HCT116 (cell line): ENCODE results near the gene YIPF4. TPM values are rescaled to one million over a fixed set of nuclear protein-coding genes. Genes with fewer than 3 reads are reported as not detected.

Experiments
- ATAC-seq: fragments of 200-7000 bp; cut with Tn5 transposase; 2 replicates; pipeline ENCODE4 v1.9.1; 2020; ENCODE audit warnings: mild to moderate bottlenecking, moderate library complexity
- BruUV-seq: library from RNA; stranded (reverse); fragments of 400-500 nt; replicated peaks from 2 replicates; lab custom pipeline; 2021; lab: Mats Ljungman, UMichigan
- CTCF ChIA-PET: fragments of 300-600 bp; sonication (Branson Sonifier 250); formaldehyde crosslinking; loops from one replicate; lab custom pipeline; 2021; ENCODE audit warnings: antibody characterized with exemption; lab: Charles Lee
- POLR2A ChIA-PET: fragments of 300-600, 350-600 bp; sonication (Branson Sonifier 250); formaldehyde crosslinking; loops from one replicate; lab custom pipeline; 2021; ENCODE audit warnings: antibody characterized with exemption; lab: Charles Lee
- RAD21 ChIA-PET, 2 experiments: fragments of 300-600 bp; sonication (Branson Sonifier 250); formaldehyde crosslinking; loops; one replicate each; lab custom pipeline; 2023; ENCODE audit warnings: low total read pairs in 2 of 2; ENCODE audit not compliant: uncharacterized antibody in 2 of 2, unreplicated experiment in 2 of 2, low non-redundant PET in 1 of 2; lab: Charles Lee
- DNase-seq: peaks from one replicate; pipeline ENCODE4 v3.0.0-alpha.2; 2010; ENCODE audit warnings: low read depth, low spot score
- H2AFZ ChIP-seq: fragments of 200-600 bp; shearing (Covaris generic), sonication (generic); 2 replicates; pipeline ENCODE4 v1.6.1; 2017; ENCODE audit warnings: low read depth, mixed run types, mixed read lengths, antibody characterized with exemption, low read length; ENCODE audit not compliant: poor library complexity, severe bottlenecking
- H3K27ac ChIP-seq: 2 replicates; pipeline ENCODE4 v1.5.1; 2012; ENCODE audit warnings: low read depth, low read length
- H3K27me3 ChIP-seq: fragments of 200-600 bp; sonication (generic); 2 replicates; pipeline ENCODE4 v1.6.1; 2016; ENCODE audit warnings: mixed run types, low read length, mixed read lengths; ENCODE audit not compliant: insufficient read depth
- H3K36me3 ChIP-seq, 2 experiments: fragments of 200-500 bp in 1 of 2; fragments of 200-600 bp in 1 of 2; sonication (Bioruptor generic) in 1 of 2; sonication (generic) in 1 of 2; 2 replicates each; pipeline versions ENCODE4 v1.5.1 to v1.6.1; 2014 to 2016; ENCODE audit warnings: low read length in 2 of 2, inconsistent platforms in 1 of 2, mixed read lengths in 1 of 2, mixed run types in 1 of 2; ENCODE audit not compliant: insufficient read depth in 2 of 2, control insufficient read depth in 1 of 2
- H3K4me1 ChIP-seq, 2 experiments: fragments of 200-600 bp in 1 of 2; sonication (generic) in 1 of 2; 2 replicates each; pipeline versions ENCODE4 v1.5.1 to v1.6.1; 2012 to 2017; ENCODE audit warnings: low read length in 2 of 2, inconsistent platforms in 1 of 2, mild to moderate bottlenecking in 1 of 2, mixed read lengths in 1 of 2, mixed run types in 1 of 2, moderate library complexity in 1 of 2; ENCODE audit not compliant: insufficient read depth in 2 of 2, control insufficient read depth in 1 of 2
- H3K4me2 ChIP-seq: fragments of 200-600 bp; sonication (generic); 2 replicates; pipeline ENCODE4 v1.6.1; 2017; ENCODE audit warnings: mixed run types, low read length, mixed read lengths
- H3K4me3 ChIP-seq, 2 experiments: fragments of 200-600 bp in 1 of 2; sonication (generic) in 1 of 2; replicated peaks in 1 of 2; 2 replicates each; pipeline ENCODE4 v1.5.1; 2011 to 2016; ENCODE audit warnings: low read length in 2 of 2, control low read depth in 1 of 2, low read depth in 1 of 2, mild to moderate bottlenecking in 1 of 2, mixed read lengths in 1 of 2, mixed run types in 1 of 2
- H3K79me2 ChIP-seq: fragments of 200-600 bp; sonication (generic); 2 replicates; pipeline ENCODE4 v1.6.1; 2017; ENCODE audit warnings: mild to moderate bottlenecking, mixed run types, low read length, moderate library complexity, mixed read lengths; ENCODE audit not compliant: insufficient read depth
- H3K9ac ChIP-seq: fragments of 200-600 bp; sonication (generic); 2 replicates; pipeline ENCODE4 v1.6.1; 2016; ENCODE audit warnings: low read length, mixed read lengths
- H3K9me2 ChIP-seq: fragments of 200-600 bp; sonication (generic), shearing (Covaris generic); 2 replicates; pipeline ENCODE4 v1.6.1; 2017; ENCODE audit warnings: mixed run types, mild to moderate bottlenecking, moderate library complexity; ENCODE audit not compliant: insufficient read depth
- H3K9me3 ChIP-seq, 2 experiments: fragments of 200-500 bp in 1 of 2; fragments of 200-600 bp in 1 of 2; sonication (Bioruptor generic) in 1 of 2; sonication (generic) in 1 of 2; 2 replicates each; pipeline ENCODE4 v1.6.1; 2014 to 2017; ENCODE audit warnings: low read length in 2 of 2, mixed read lengths in 2 of 2, inconsistent platforms in 1 of 2, low read depth in 1 of 2, mild to moderate bottlenecking in 1 of 2, mixed run types in 1 of 2, moderate library complexity in 1 of 2; ENCODE audit not compliant: control insufficient read depth in 1 of 2, insufficient read depth in 1 of 2
- H4K20me1 ChIP-seq: fragments of 200-600 bp; sonication (generic), shearing (Covaris generic); 2 replicates; pipeline ENCODE4 v1.6.1; 2017; ENCODE audit warnings: mixed run types, mild to moderate bottlenecking, moderate library complexity; ENCODE audit not compliant: insufficient read depth
- ATF3 ChIP-seq: IDR thresholded peaks from 2 replicates; pipeline ENCODE4 v1.6.1; 2012
- CBX3 ChIP-seq: IDR thresholded peaks from 2 replicates; pipeline ENCODE4 v1.6.1; 2012; ENCODE audit warnings: low read depth
- CTCF ChIP-seq, 3 experiments: fragments of 200-600 bp in 1 of 3; sonication (generic) in 1 of 3; IDR thresholded peaks in 2 of 3; conservative IDR thresholded peaks in 1 of 3; 2 replicates each; pipeline ENCODE4 v1.5.1; 2012 to 2017; ENCODE audit warnings: low read depth in 2 of 3, low read length in 2 of 3, antibody characterized with exemption in 1 of 3, borderline replicate concordance in 1 of 3, control low read depth in 1 of 3, mild to moderate bottlenecking in 1 of 3, mixed read lengths in 1 of 3, mixed run types in 1 of 3, moderate library complexity in 1 of 3; ENCODE audit not compliant: insufficient read depth in 1 of 3
- ELF1 ChIP-seq: IDR thresholded peaks from 2 replicates; pipeline ENCODE4 v1.6.1; 2012; ENCODE audit warnings: low read depth, borderline replicate concordance
- EZH2 ChIP-seq: fragments of 200-600 bp; sonication (generic); IDR thresholded peaks from 2 replicates; pipeline ENCODE4 v1.6.1; 2017; ENCODE audit warnings: antibody characterized with exemption, mixed run types
- EZH2phosphoT487 ChIP-seq: fragments of 200-600 bp; IDR thresholded peaks from 2 replicates; pipeline ENCODE4 v1.6.1; 2018; ENCODE audit warnings: antibody characterized with exemption, borderline replicate concordance
- FOSL1 ChIP-seq: IDR thresholded peaks from 2 replicates; pipeline ENCODE4 v1.6.1; 2012; ENCODE audit warnings: low read depth
- JUND ChIP-seq: IDR thresholded peaks from 2 replicates; pipeline ENCODE4 v1.6.1; 2012
- MAX ChIP-seq: IDR thresholded peaks from 2 replicates; pipeline ENCODE4 v1.6.1; 2012
- POLR2A ChIP-seq: IDR thresholded peaks from 2 replicates; pipeline ENCODE4 v1.7.0; 2011; ENCODE audit warnings: borderline replicate concordance; ENCODE audit not compliant: insufficient read depth, insufficient read length; ENCODE audit errors: extremely low read depth
- RAD21 ChIP-seq: IDR thresholded peaks from 2 replicates; pipeline ENCODE4 v1.6.1; 2012; ENCODE audit warnings: low read depth, mild to moderate bottlenecking
- SIN3A ChIP-seq: IDR thresholded peaks from 2 replicates; pipeline ENCODE4 v1.6.1; 2012; ENCODE audit warnings: low read depth
- SP1 ChIP-seq: IDR thresholded peaks from 2 replicates; pipeline ENCODE4 v1.6.1; 2012; ENCODE audit warnings: low read depth
- SRF ChIP-seq: IDR thresholded peaks from 2 replicates; pipeline ENCODE4 v1.6.1; 2012; ENCODE audit warnings: low read depth
- TCF7L2 ChIP-seq: IDR thresholded peaks from 2 replicates; pipeline ENCODE4 v1.7.0; 2011; ENCODE audit warnings: borderline replicate concordance, inconsistent platforms; ENCODE audit not compliant: insufficient read depth, insufficient read length; ENCODE audit errors: extremely low read depth
- YY1 ChIP-seq: IDR thresholded peaks from 2 replicates; pipeline ENCODE4 v1.6.1; 2011; ENCODE audit warnings: low read length, low read depth, moderate library complexity, mild to moderate bottlenecking; ENCODE audit not compliant: insufficient replicate concordance; ENCODE audit errors: extremely low read depth
- ZBTB33 ChIP-seq: IDR thresholded peaks from 2 replicates; pipeline ENCODE4 v1.6.1; 2011; ENCODE audit warnings: mild to moderate bottlenecking, low read length, moderate library complexity; ENCODE audit not compliant: insufficient replicate concordance; ENCODE audit errors: extremely low read depth
- ZFX ChIP-seq: fragments of 450-650 bp; IDR thresholded peaks from 2 replicates; pipeline ENCODE4 v1.6.1; 2017
- ZNF274 ChIP-seq: fragments of 200-500 bp; sonication (Bioruptor generic); IDR thresholded peaks from 2 replicates; pipeline ENCODE4 v1.6.1; 2014; ENCODE audit warnings: mild to moderate bottlenecking, low read depth, low read length, inconsistent platforms
- intact Hi-C: fragments of 100-400 bp; cut with micrococcal nuclease; formaldehyde crosslinking; loops from 2 replicates; pipeline ENCODE4 v1.10.0; 2022
- total RNA-seq: library from RNA; stranded (reverse); gene quantifications from one replicate; pipeline ENCODE4 v1.2.1, GENCODE V29; 2021; ENCODE audit not compliant: unreplicated experiment

The YIPF4 gene
- total RNA-seq, 1 experiment from 2014 or later: 29.8 TPM

GRCh38 chr2:32237488-32237887 lies 40.2 kb upstream of the YIPF4 start:
- intact Hi-C loops: no loop called here
- Histone ChIP-seq H2AFZ (no peak overlapping the region), H3K9me3 (no peaks in the 10 kb centered on the region), H3K4me2 (no peak overlapping the region), H3K27me3 (no peaks in the 10 kb centered on the region), H3K36me3 (no peaks in the 10 kb centered on the region), H3K4me3 (no peak overlapping the region), H3K9ac (no peak overlapping the region), H4K20me1 (no peaks in the 10 kb centered on the region), H3K9me2 (no peaks in the 10 kb centered on the region), H3K27ac (no peak overlapping the region), H3K79me2 (no peaks in the 10 kb centered on the region), H3K4me1 (no peaks in the 10 kb centered on the region)
- RAD21 ChIA-PET: no interaction called here
- CTCF ChIA-PET: no interaction called here
- ATAC-seq (no peak), DNase-seq (no peak)
- TF ChIP-seq SP1: no peak
- TF ChIP-seq POLR2A: no peak
- TF ChIP-seq JUND: no peak
- TF ChIP-seq SRF: no peak
- no peak for TF ChIP-seq TCF7L2
- TF ChIP-seq ZFX: no peak
- TF ChIP-seq ZNF274: no peak
- no peak for TF ChIP-seq EZH2
- no peak for TF ChIP-seq CTCF (IDR thresholded peaks at IDR 0.05 in 2 of 3, conservative IDR thresholded peaks at IDR 0.05 in 1 of 3; ENCODE audit: borderline replicate concordance in 1 of 3, insufficient read depth in 1 of 3, low read depth in 2 of 3, low read length in 2 of 3)
- TF ChIP-seq MAX: no peak
- no peak for TF ChIP-seq ELF1
- TF ChIP-seq SIN3A: no peak
- TF ChIP-seq RAD21: no peak
- no peak for TF ChIP-seq ZBTB33
- no peak for TF ChIP-seq FOSL1
- TF ChIP-seq EZH2phosphoT487: no peak
- no peak for TF ChIP-seq YY1
- TF ChIP-seq ATF3: no peak
- TF ChIP-seq CBX3: no peak
- BruUV-seq: no TSS peak
- POLR2A ChIA-PET: no interaction called here
